SK-N-MC (cell line): ENCODE data around the gene APH1B.

Source experiments
- DNase-seq: peaks from one replicate; pipeline ENCODE4 v3.0.0-alpha.2; 2011; ENCODE audit warnings: low read depth, low spot score
- H3K27ac ChIP-seq: fragments of 200-600 bp; sonication (generic); 2 replicates; pipeline ENCODE4 v1.5.1; 2016; ENCODE audit warnings: mixed run types
- H3K36me3 ChIP-seq: fragments of 200-600 bp; sonication (generic); 2 replicates; pipeline ENCODE4 v1.6.1; 2017; ENCODE audit warnings: antibody characterized with exemption, low read length, mixed read lengths; ENCODE audit not compliant: insufficient read depth
- H3K4me3 ChIP-seq: fragments of 200-600 bp; sonication (generic); 2 replicates; pipeline ENCODE4 v1.5.1; 2016
- H3K9ac ChIP-seq: fragments of 200-600 bp; sonication (generic); 2 replicates; pipeline ENCODE4 v1.8.0; 2017; ENCODE audit warnings: mixed run types, mixed read lengths; ENCODE audit not compliant: insufficient read length
- H3K9me3 ChIP-seq: fragments of 200-600 bp; sonication (generic); 2 replicates; pipeline ENCODE4 v1.6.1; 2017; ENCODE audit warnings: low read depth, mild to moderate bottlenecking, antibody characterized with exemption, low read length, moderate library complexity, mixed read lengths
- EZH2 ChIP-seq: fragments of 200-600 bp; sonication (generic); IDR thresholded peaks from one replicate; pipeline ENCODE4 v1.6.1; 2017; ENCODE audit warnings: antibody characterized with exemption
- FOXP2 ChIP-seq: optimal IDR thresholded peaks from 2 replicates; pipeline ENCODE3; 2011; ENCODE audit warnings: mild to moderate bottlenecking, moderate library complexity; ENCODE audit not compliant: insufficient read depth; ENCODE audit errors: extremely low read length, control extremely low read depth
- POLR2AphosphoS5 ChIP-seq: IDR thresholded peaks from 2 replicates; pipeline ENCODE4 v1.6.1; 2012; ENCODE audit warnings: mild to moderate bottlenecking, low read depth, low read length, borderline replicate concordance

APH1B gene

GRCh38 chr15:63299943-63300575, 22.7 kb downstream of the APH1B start:
- no peak overlapping the region for H3K4me3 ChIP-seq
- no peak for DNase-seq
- no peaks in the 10 kb centered on the region for H3K36me3 ChIP-seq
- no peak for TF ChIP-seq EZH2
- TF ChIP-seq FOXP2: no peak
- TF ChIP-seq POLR2AphosphoS5: no peak
- H3K9me3 ChIP-seq: no peaks in the 10 kb centered on the region
- H3K27ac ChIP-seq: no peak overlapping the region
- H3K9ac ChIP-seq: no peak overlapping the region

- Histone ChIP-seq H3K36me3 (no peaks in the 10 kb centered on the region), H3K27ac (no peak overlapping the region), H3K9me3 (no peaks in the 10 kb centered on the region), H3K9ac (no peak overlapping the region), H3K4me3 (no peak overlapping the region)
- no peak for TF ChIP-seq FOXP2
- TF ChIP-seq EZH2: no peak
- no peak for TF ChIP-seq POLR2AphosphoS5
- no peak for DNase-seq
Measured at GRCh38 chr15:63301088-63301487, 23.7 kb downstream of the APH1B start.

- no peaks in the 10 kb centered on the region for H3K36me3 ChIP-seq
- TF ChIP-seq FOXP2 (no peak), POLR2AphosphoS5 (no peak), EZH2 (no peak)
- no peak for DNase-seq
- H3K9me3 ChIP-seq: no peaks in the 10 kb centered on the region
- no peak overlapping the region for H3K27ac ChIP-seq
- no peak overlapping the region for H3K9ac ChIP-seq
- no peak overlapping the region for H3K4me3 ChIP-seq
Measured at GRCh38 chr15:63305260-63305659, 27.9 kb downstream of the APH1B start.

- no peak overlapping the region for H3K9ac ChIP-seq
- H3K36me3 ChIP-seq: no peaks in the 10 kb centered on the region
- H3K27ac ChIP-seq: no peak overlapping the region
- DNase-seq: no peak
- no peaks in the 10 kb centered on the region for H3K9me3 ChIP-seq
- TF ChIP-seq EZH2: no peak
- no peak for TF ChIP-seq POLR2AphosphoS5
- TF ChIP-seq FOXP2: no peak
- no peak overlapping the region for H3K4me3 ChIP-seq
Measured at GRCh38 chr15:63306492-63307073, 29.2 kb downstream of the APH1B start.

GRCh38 chr15:63308491-63308890, 31.1 kb downstream of the APH1B start:
- Histone ChIP-seq H3K27ac (no peak overlapping the region), H3K9me3 (no peaks in the 10 kb centered on the region), H3K36me3 (no peaks in the 10 kb centered on the region), H3K9ac (no peak overlapping the region), H3K4me3 (no peak overlapping the region)
- no peak for DNase-seq
- no peak for TF ChIP-seq POLR2AphosphoS5
- TF ChIP-seq FOXP2: no peak
- TF ChIP-seq EZH2: no peak

- no peak overlapping the region for H3K9ac ChIP-seq
- no peak overlapping the region for H3K27ac ChIP-seq
- TF ChIP-seq FOXP2 (no peak), POLR2AphosphoS5 (no peak), EZH2 (no peak)
- no peaks in the 10 kb centered on the region for H3K9me3 ChIP-seq
- no peaks in the 10 kb centered on the region for H3K36me3 ChIP-seq
- DNase-seq: no peak
- no peak overlapping the region for H3K4me3 ChIP-seq
Measured at GRCh38 chr15:63308947-63309346, 31.5 kb downstream of the APH1B start.

- no peak for DNase-seq
- TF ChIP-seq FOXP2: no peak
- no peak for TF ChIP-seq EZH2
- no peak for TF ChIP-seq POLR2AphosphoS5
- no peak overlapping the region for H3K4me3 ChIP-seq
- no peak overlapping the region for H3K27ac ChIP-seq
- no peaks in the 10 kb centered on the region for H3K36me3 ChIP-seq
- no peaks in the 10 kb centered on the region for H3K9me3 ChIP-seq
- H3K9ac ChIP-seq: no peak overlapping the region
Measured at GRCh38 chr15:63310646-63311045, 33.2 kb downstream of the APH1B start.

- no peaks in the 10 kb centered on the region for H3K9me3 ChIP-seq
- H3K36me3 ChIP-seq: no peaks in the 10 kb centered on the region
- no peak overlapping the region for H3K9ac ChIP-seq
- H3K4me3 ChIP-seq: no peak overlapping the region
- no peak overlapping the region for H3K27ac ChIP-seq
- no peak for TF ChIP-seq POLR2AphosphoS5
- TF ChIP-seq EZH2: no peak
- TF ChIP-seq FOXP2: no peak
- no peak for DNase-seq
Measured at GRCh38 chr15:63312286-63312685, 34.9 kb downstream of the APH1B start.

GRCh38 chr15:63313825-63314224, 36.4 kb downstream of the APH1B start:
- H3K36me3 ChIP-seq: no peaks in the 10 kb centered on the region
- no peaks in the 10 kb centered on the region for H3K9me3 ChIP-seq
- H3K9ac ChIP-seq: no peak overlapping the region
- no peak for TF ChIP-seq EZH2
- no peak for TF ChIP-seq POLR2AphosphoS5
- TF ChIP-seq FOXP2: no peak
- no peak overlapping the region for H3K27ac ChIP-seq
- H3K4me3 ChIP-seq: no peak overlapping the region
- no peak for DNase-seq
